ENCODE measurements around the gene PCDHGA4.
"Not testable (repeated sequence)": the region's sequence is repeated elsewhere in the genome, so short reads cannot be mapped to it uniquely, and the experiment has no call there.

Gene PCDHGA4

DNA sequence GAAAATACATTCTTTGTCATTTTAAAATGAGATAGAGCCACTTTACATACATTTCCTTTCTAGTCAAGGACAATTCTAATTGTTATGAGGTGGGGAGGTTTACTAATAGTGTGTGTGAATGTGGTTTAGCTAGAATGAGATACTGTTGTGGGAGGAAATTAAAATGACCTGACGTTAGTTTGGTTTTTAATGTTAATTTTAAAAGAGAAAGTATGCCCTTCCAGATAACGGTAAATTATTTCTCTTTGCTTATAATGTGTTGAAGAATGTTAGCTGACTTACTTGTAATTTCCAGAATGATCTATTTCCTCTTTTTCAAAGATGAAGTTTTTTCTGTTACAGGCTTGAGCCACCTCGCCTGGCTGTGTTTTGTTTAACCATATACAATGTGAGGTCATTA, 32.6 kb upstream of the PCDHGA4 start:
- no peak overlapping the region for H3K4me3 ChIP-seq (ENCODE audit: low read depth, low read length)
- TF ChIP-seq, protein P1, sequence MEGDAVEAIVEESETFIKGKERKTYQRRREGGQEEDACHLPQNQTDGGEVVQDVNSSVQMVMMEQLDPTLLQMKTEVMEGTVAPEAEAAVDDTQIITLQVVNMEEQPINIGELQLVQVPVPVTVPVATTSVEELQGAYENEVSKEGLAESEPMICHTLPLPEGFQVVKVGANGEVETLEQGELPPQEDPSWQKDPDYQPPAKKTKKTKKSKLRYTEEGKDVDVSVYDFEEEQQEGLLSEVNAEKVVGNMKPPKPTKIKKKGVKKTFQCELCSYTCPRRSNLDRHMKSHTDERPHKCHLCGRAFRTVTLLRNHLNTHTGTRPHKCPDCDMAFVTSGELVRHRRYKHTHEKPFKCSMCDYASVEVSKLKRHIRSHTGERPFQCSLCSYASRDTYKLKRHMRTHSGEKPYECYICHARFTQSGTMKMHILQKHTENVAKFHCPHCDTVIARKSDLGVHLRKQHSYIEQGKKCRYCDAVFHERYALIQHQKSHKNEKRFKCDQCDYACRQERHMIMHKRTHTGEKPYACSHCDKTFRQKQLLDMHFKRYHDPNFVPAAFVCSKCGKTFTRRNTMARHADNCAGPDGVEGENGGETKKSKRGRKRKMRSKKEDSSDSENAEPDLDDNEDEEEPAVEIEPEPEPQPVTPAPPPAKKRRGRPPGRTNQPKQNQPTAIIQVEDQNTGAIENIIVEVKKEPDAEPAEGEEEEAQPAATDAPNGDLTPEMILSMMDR (IDR thresholded peaks at IDR 0.05; ENCODE audit: low read depth, low read length), result no peak

DNA sequence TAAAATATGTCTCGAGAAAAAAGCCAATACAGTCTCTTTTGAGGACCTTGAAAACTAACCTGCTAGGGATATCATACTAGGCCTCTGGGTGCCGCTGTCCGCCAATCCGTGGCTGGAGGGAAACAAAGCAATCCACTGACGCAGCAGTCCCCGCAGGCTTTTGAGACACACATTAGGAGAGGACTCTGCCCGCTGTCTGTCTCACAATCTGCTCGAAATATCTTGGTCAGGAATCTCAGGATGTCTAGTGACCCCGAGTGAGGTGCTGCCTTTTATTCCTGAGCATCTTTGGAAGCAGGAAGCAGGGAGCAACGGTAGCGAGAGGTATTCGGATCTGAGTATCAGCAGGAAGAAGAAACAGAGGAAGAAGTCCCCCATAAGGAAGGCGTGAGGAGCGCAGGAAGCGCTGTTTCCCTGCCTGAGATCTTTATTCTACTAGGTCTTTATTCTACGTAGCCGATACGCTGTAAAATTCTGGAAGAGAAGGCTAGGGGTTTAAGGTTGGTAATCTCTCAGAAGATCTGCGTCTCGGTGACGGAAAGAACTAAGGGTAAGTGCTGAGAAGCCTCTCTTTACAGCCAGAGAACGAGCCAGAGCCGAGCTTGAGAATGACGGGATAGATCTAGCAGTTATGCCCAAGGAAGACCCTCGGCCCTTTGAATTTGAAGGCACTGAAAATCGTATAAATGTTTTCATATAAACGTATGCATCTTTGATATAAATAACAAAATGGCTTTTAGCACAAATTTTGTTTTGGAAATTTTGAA, 28.6 kb upstream of the PCDHGA4 start:
- TF ChIP-seq, protein P1 (IDR thresholded peaks at IDR 0.05; ENCODE audit: low read depth, low read length), result peak; percentile 92
- H3K4me3 ChIP-seq (ENCODE audit: low read depth, low read length), result peak overlapping the region; percentile 62

DNA sequence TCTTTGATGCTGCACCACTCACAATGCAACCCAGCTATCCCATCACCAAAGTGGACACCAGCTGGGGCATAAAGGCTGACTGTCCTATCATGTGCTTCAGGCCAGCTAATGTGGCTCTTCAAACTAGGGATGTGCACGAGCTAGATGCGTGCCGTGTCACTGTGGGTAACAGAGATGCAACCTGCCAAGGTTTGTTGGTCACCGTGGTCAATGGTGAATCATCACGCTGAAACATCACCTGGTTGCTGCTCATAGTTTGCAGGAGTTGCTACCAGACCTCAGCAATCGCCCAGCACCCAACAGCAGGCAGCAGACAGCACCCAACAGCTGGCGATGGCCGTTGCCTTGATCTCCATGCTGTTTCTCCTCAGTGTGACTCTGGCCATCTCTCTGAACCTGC, 26.6 kb upstream of the PCDHGA4 start:
- TF ChIP-seq, protein P1 (IDR thresholded peaks at IDR 0.05; ENCODE audit: low read depth, low read length), result no peak
- no peak overlapping the region for H3K4me3 ChIP-seq (ENCODE audit: low read depth, low read length)

DNA sequence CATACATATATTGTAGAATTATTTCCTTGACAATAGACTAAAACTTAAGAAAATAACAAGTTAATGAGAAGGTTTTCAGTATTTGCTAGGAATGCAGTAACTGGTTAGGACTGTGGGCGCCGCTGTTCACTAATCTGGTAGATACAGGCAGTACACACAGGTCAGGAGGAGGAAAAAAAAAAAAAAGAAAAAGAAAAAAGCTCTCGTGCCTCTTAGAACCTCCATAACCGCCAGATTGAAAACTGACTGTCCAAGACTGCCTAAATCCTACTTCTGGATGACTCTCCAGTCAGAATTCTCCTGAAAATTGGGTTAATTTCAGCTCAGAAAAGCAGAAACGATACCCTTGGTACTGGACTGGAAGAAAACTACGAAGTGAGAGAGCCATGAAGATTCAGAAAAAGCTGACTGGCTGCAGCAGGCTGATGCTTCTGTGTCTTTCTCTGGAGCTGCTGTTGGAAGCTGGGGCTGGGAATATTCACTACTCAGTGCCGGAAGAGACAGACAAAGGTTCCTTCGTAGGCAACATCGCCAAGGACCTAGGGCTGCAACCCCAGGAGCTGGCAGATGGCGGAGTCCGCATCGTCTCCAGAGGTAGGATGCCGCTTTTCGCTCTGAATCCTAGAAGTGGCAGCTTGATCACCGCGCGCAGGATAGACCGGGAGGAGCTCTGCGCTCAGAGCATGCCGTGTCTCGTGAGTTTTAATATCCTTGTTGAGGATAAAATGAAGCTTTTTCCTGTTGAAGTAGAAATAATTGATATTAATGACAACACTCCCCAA, 24.3 kb upstream of the PCDHGA4 start, which contains the start of gene PCDHGA1:
PCDHGA1 (plus strand) TSS at position 216 of the 782 bp plus-strand sequence.
- TF ChIP-seq, protein P1 (IDR thresholded peaks at IDR 0.05; ENCODE audit: low read depth, low read length), result peak; percentile 68
- H3K4me3 ChIP-seq (ENCODE audit: low read depth, low read length), result peak within 1 kb of the TSS; percentile 63

DNA sequence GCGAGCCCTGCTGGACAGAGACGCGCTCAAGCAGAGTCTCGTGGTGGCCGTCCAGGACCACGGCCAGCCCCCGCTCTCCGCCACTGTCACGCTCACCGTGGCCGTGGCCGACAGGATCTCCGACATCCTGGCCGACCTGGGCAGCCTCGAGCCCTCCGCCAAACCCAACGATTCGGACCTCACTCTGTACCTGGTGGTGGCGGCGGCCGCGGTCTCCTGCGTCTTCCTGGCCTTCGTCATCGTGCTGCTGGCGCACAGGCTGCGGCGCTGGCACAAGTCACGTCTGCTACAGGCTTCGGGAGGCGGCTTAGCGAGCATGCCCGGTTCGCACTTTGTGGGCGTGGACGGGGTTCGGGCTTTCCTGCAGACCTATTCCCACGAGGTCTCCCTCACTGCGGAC, 22.2 kb upstream of the PCDHGA4 start:
- H3K4me3 ChIP-seq (ENCODE audit: low read depth, low read length), result not testable (repeated sequence)

DNA sequence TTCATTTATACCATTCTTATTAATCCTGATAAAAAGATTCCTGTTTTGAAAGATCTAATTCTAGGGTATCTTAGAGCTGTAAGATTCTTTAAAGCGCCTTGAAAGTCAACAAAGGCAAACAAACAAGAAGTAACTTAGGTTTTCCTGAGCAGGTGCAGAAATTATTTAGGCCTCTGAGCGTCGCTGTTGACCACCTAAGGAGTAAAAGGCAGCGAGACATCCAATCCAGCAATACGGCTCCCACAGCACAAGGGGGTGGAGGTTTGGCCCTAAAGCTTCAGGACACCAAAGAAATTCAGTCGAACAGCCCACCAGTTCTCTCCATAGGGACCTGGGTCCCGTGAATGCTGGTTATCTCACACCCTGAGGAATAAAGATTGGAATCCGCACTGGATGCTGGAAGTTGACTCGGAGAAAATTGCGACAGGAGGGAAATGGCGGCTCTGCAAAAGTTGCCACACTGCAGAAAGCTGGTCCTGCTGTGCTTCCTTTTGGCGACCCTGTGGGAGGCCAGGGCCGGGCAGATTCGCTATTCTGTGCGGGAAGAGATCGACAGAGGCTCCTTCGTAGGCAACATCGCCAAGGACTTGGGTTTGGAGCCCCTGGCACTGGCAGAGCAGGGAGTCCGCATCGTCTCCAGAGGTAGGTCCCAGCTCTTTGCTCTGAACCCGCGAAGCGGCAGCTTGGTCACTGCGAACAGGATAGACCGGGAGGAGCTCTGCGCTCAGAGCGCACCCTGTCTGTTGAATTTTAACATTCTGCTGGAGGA, 16.1 kb upstream of the PCDHGA4 start, which contains the start of gene PCDHGA2:
PCDHGA2 (plus strand) TSS at position 223 of the 769 bp plus-strand sequence.
- TF ChIP-seq, protein P1 (IDR thresholded peaks at IDR 0.05; ENCODE audit: low read depth, low read length), result peak; percentile 53
- peak within 1 kb of the TSS; percentile 59 for H3K4me3 ChIP-seq (ENCODE audit: low read depth, low read length)

DNA sequence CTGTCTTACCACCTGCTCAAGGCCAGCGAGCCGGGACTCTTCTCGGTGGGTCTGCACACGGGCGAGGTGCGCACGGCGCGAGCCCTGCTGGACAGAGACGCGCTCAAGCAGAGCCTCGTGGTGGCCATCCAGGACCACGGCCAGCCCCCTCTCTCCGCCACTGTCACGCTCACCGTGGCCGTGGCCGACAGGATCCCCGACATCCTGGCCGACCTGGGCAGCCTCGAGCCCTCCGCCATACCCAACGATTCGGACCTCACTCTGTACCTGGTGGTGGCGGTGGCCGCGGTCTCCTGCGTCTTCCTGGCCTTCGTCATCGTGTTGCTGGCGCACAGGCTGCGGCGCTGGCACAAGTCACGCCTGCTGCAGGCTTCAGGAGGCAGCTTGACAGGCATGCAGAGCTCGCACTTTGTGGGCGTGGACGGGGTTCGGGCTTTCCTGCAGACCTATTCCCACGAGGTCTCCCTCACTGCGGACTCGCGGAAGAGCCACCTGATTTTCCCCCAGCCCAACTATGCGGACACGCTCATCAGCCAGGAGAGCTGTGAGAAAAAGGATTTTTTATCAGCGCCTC, 14.0 kb upstream of the PCDHGA4 start:
- H3K4me3 ChIP-seq (ENCODE audit: low read depth, low read length), result not testable (repeated sequence)

All from WI38 (cell line).